Measurements from ENCODE around the gene ASTN1. TPM values are rescaled to one million over a fixed set of nuclear protein-coding genes. Genes with fewer than 3 reads are reported as not detected.

Gene ASTN1
- total RNA-seq, 4 donors from 2014 or later: 0.18 TPM; not detected in 3

GRCh38 chr1:176888471-176889032 lies 276.0 kb downstream of the ASTN1 start:
- H3K4me1 ChIP-seq: peaks cover 6% of the 10 kb centered on the region
- no peak overlapping the region for H3K4me3 ChIP-seq
- no peak for DNase-seq (ENCODE audit: low spot score in 2 of 2)
- no peaks in the 10 kb centered on the region for H3K36me3 ChIP-seq
- 75% methylated on average over 3 of the region's 3 CpGs for WGBS
- no peak for TF ChIP-seq CTCF (IDR thresholded peaks at IDR 0.05)
- H3K27me3 ChIP-seq: no peaks in the 10 kb centered on the region
- H3K27ac ChIP-seq: no peak overlapping the region
- no peaks in the 10 kb centered on the region for H3K9me3 ChIP-seq

GRCh38 chr1:176885751-176886150 lies 278.8 kb downstream of the ASTN1 start:
- WGBS: 57% methylated on average over 2 of the region's 2 CpGs

GRCh38 chr1:176885341-176885740 lies 279.2 kb downstream of the ASTN1 start:
- H3K4me3 ChIP-seq: no peak overlapping the region
- WGBS: 64% methylated on average over 3 of the region's 3 CpGs
- no peak for DNase-seq (ENCODE audit: low spot score in 2 of 2)

More at GRCh38 chr1:176885751-176886150, 278.8 kb downstream of the ASTN1 start:
- DNase-seq (ENCODE audit: low spot score in 2 of 2): no peak
- Histone ChIP-seq H3K4me3 (no peak overlapping the region), H3K4me1 (peaks cover 9% of the 10 kb centered on the region), H3K27ac (no peak overlapping the region), H3K27me3 (no peaks in the 10 kb centered on the region), H3K36me3 (no peaks in the 10 kb centered on the region), H3K9me3 (no peaks in the 10 kb centered on the region)
- TF ChIP-seq EP300 (IDR thresholded peaks at IDR 0.05) (no peak), CTCF (IDR thresholded peaks at IDR 0.05) (no peak), POLR2AphosphoS5 (IDR thresholded peaks at IDR 0.05) (no peak), POLR2A (IDR thresholded peaks at IDR 0.05) (no peak)

GRCh38 chr1:176884911-176885310 lies 279.6 kb downstream of the ASTN1 start:
- DNase-seq (ENCODE audit: low spot score in 2 of 2): no peak
- Histone ChIP-seq H3K4me1 (peaks cover 11% of the 10 kb centered on the region), H3K9me3 (no peaks in the 10 kb centered on the region), H3K27ac (no peak overlapping the region), H3K4me3 (no peak overlapping the region), H3K36me3 (no peaks in the 10 kb centered on the region), H3K27me3 (no peaks in the 10 kb centered on the region)
- TF ChIP-seq EP300 (IDR thresholded peaks at IDR 0.05) (no peak), POLR2AphosphoS5 (IDR thresholded peaks at IDR 0.05) (no peak), CTCF (IDR thresholded peaks at IDR 0.05) (no peak), POLR2A (IDR thresholded peaks at IDR 0.05) (no peak)
- 85% methylated on average over 1 of the region's 1 CpG for WGBS

More at GRCh38 chr1:176885341-176885740, 279.2 kb downstream of the ASTN1 start:
- no peak overlapping the region for H3K27ac ChIP-seq
- H3K9me3 ChIP-seq: no peaks in the 10 kb centered on the region
- no peaks in the 10 kb centered on the region for H3K36me3 ChIP-seq
- H3K27me3 ChIP-seq: no peaks in the 10 kb centered on the region
- no peak for TF ChIP-seq POLR2AphosphoS5 (IDR thresholded peaks at IDR 0.05)
- H3K4me1 ChIP-seq: peaks cover 11% of the 10 kb centered on the region

GRCh38 chr1:176884286-176884685 lies 280.2 kb downstream of the ASTN1 start:
- no peak overlapping the region for H3K4me3 ChIP-seq
- H3K27me3 ChIP-seq: no peaks in the 10 kb centered on the region
- no peak for DNase-seq (ENCODE audit: low spot score in 2 of 2)
- WGBS: 70% methylated on average over 4 of the region's 4 CpGs
- H3K36me3 ChIP-seq: no peaks in the 10 kb centered on the region
- H3K9me3 ChIP-seq: no peaks in the 10 kb centered on the region
- peaks cover 11% of the 10 kb centered on the region for H3K4me1 ChIP-seq
- H3K27ac ChIP-seq: no peak overlapping the region
- no peak for TF ChIP-seq POLR2AphosphoS5 (IDR thresholded peaks at IDR 0.05)
- TF ChIP-seq CTCF (IDR thresholded peaks at IDR 0.05): no peak
- no peak for TF ChIP-seq EP300 (IDR thresholded peaks at IDR 0.05)
- no peak for TF ChIP-seq POLR2A (IDR thresholded peaks at IDR 0.05)
